ENCODE results near the gene SUN1.
"Not testable (repeated sequence)": the region's sequence is repeated elsewhere in the genome, so short reads cannot be mapped to it uniquely, and the experiment has no call there.

The SUN1 gene

GRCh38 chr7:803796-804195 is 28.5 kb upstream of the SUN1 start:
- DNase-seq: not testable (repeated sequence)

DNA sequence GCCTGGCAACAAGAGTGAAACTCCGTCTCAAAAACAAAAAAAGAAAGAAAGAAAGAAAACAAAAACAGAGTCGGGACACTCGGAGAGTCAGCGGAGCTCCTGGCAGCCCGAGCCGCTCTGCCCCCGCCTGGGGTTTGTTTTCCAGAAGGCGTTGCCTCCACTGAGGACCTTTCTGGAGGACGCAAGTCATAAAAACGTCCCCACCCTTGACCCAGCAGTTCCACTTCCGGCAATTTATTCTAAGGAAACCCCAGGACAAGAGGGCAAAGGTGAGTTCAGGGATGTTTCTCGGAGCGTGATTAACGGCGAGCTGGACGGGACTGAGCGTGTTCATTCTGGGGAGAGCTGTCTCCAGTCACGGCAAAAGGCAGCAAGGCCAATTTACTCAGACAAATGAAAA is 27.0 kb upstream of the SUN1 start:
- no peak for DNase-seq

GRCh38 chr7:815284-816216 is 16.7 kb upstream of the SUN1 start:
- DNase-seq: peak; percentile 56

DNA sequence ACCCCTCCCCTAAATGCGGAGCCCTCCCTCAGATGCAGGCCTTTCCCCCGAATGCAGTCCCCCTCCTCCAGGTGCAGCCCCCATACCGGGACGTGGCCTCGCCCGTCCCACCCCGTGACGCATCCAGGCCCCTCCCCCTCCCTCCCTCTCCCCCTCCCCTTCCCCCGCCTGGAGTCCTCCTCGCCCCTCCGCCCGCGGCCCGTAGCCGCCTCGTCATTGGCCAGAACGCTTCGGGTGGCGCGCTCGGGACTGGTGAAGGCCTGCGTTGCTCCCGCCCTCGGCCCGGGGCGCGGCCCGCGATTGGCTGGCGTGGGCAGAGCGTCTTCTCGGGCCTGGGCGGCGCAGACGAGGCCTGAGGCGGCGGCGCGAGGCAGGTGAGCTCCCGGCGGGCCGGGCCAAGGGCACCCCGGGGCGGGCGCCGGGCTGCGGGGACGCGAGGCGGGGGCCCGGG is 16.0 kb upstream of the SUN1 start:
- DNase-seq: peak; percentile 97

DNA sequence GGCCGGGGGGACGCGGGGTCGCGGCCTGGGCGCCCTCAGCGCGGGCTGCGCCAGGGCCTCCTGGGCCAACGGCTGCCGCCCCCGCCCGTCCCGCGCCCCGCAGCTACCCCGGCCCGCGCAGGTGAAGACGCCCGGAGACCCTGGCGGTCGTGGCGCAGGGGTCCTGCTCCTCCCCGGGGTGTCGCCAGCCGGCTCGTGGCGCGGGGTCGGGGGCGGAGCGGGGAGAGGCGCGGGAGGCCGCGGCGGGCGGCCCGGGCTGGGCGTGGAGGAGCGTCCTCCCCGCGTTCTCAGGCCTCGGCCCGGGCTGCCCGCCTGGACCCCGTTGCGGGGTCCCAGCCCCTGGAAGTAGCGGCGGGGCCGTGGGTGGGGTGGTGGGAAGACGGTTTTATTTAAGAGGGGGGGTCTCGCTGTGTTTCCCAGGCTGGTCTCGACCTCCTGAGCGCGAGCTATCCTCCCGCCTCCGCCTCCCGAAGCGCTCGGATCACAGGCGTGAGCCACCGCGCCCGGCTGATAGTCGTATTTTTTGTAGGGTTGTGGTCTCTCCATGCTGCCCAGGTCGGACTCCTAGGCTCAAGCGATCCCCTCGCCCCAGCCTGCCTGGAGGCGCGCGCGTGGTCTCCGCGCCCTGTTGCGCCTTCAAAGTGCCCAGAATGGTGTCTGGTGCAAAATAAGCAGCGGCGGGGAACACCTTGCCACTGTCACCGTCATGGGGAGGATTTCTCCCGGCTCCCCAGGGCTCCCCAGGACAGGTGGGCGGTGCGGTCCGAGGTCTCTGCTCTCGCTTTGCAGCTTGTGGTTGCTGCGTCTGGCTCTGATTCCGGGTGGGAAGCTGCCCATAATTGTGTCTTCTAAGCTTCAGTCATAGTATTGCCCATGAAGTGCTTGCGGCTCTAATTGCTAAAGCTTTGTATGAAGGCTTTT is 15.3 kb upstream of the SUN1 start:
- no peak for DNase-seq

GRCh38 chr7:818031-818699 is 14.1 kb upstream of the SUN1 start:
- no peak for DNase-seq

DNA sequence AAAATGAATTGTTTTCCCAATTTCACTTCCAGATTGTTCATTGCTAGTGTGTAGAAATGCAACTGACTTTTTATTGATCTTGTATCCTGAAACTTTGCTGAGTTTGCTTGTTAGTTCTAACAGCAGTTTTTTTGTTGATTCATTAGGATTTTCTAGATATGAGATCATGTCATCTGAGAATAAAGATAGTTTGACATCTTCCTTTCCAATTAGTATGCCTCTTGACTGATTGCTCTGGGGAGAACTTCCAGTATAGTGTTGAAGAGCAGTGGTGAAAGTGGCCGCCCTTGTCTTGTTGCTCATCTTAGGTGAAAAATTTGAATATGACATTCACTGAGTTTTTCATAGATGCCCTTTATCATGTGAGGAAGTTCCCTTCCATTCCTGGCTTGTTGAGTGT is 11.9 kb upstream of the SUN1 start:
- no peak for DNase-seq

DNA sequence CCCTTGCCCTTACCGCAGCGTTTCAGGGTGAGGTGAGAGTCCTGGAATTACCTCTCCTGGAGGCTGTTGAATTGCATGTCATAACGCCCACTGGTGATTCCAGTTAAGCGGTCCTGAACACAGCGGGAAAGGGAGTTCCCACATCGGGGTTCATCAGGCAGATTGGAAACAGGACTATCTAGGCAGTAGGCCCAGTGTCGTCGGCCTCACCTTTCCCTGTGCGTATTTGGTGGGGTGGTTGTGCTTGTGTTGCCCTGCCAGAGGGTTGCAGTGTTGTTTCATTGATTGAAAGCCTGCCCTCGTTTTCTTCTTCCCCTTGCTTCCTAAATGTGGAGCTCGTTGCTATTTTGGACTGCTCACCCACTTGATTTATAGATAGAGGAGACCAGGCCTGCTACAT is 10.6 kb upstream of the SUN1 start:
- DNase-seq: no peak

DNA sequence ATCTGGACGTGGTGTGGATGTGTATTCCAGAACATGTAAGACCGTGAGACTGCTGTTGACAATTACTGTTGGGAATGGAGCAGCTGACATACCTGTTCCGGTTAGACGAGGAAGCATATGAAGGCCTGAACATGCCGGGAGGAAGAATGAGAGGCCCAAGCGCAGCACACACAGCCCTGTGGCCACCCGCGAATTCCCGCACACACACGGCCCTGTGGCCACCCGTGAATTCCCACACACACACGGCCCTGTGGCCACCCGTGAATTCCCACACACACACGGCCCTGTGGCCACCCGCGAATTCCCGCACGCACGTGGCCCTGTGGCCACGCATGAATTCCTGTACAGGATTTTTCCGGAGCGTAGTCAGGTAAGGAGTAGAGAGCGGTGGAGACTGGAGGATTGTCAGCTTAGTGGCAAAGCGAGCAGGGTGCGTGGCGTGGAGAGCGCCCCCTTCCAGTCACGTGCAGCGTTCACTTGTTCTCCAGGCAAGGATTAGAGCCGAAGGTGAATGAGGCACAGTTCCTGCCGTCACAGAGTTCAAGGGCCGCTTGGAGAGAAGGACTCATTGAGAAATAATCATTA is 9.5 kb upstream of the SUN1 start:
- no peak for DNase-seq

GRCh38 chr7:823649-824048 is 8.6 kb upstream of the SUN1 start:
- DNase-seq: peak; percentile 11

GRCh38 chr7:824081-824480 is 8.2 kb upstream of the SUN1 start:
- DNase-seq: no peak

GRCh38 chr7:824664-825063 is 7.6 kb upstream of the SUN1 start:
- DNase-seq: no peak

DNA sequence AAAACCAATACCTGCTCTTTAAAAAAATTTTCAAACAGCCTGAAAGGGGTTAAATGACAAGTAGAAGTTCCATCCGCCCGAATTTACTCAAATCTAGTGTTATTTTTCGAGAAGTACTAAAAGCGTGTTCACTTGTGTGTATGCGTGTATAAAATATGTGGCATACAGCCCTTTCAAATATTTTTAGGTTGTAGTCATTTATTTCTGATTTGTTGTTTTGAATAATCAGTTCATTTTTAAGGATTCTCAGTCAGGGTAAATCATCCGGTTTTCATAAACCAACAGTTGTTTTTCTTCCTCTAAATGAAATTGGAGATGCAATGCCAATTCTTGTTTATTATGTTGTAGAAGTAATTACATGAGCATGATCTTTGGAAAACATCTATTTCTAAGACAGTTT is 6.9 kb upstream of the SUN1 start:
- no peak for DNase-seq

- DNase-seq: no peak
These were observed 5.9 kb upstream of the SUN1 start for GRCh38 chr7:826230-826917.

DNA sequence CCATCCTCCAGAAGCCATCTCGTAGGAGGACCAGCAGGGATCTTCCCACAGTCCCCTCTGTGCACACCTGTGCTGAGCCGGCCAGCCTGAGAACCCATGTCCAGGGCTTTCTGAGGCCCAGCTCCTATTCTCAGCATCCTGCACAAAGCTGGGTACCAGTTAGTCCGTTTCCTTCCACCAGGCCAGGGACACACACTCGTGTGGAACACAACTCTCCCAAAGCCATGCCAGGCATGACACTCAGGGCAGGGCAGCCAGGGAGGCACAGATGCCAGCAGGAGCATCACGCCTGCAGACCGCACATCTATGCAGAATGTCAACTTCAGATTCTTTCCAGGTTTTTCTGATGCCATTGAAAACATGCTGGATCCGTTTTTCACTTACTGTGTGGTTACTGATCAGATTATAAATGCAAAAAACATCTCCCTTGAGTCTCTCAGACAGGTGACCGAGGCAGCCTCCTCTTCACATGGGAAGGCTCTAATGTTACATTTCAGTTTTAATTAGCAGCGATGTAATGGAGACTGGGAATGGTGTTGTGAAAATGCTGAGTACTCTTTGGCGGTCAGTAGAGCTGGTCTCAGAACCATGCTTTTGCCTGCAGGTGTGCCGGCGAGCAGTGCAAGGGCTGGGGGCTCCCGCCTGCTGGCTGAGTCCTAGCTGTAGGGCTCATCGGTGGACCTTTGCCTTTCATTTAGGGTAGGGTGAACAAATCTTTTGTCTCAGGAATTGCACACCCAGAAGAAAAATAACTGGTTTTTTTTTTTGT is 3.3 kb upstream of the SUN1 start:
- DNase-seq: no peak

- no peak for DNase-seq
These were observed 2.2 kb upstream of the SUN1 start for GRCh38 chr7:830069-830468.

GRCh38 chr7:831596-832166 is 595 bp upstream of the SUN1 start:
- no peak for DNase-seq

- no peak for DNase-seq
These were observed 720 bp downstream of the SUN1 start for GRCh38 chr7:832968-833424.

GRCh38 chr7:833601-834258 is 1.5 kb downstream of the SUN1 start:
- no peak for DNase-seq

DNA sequence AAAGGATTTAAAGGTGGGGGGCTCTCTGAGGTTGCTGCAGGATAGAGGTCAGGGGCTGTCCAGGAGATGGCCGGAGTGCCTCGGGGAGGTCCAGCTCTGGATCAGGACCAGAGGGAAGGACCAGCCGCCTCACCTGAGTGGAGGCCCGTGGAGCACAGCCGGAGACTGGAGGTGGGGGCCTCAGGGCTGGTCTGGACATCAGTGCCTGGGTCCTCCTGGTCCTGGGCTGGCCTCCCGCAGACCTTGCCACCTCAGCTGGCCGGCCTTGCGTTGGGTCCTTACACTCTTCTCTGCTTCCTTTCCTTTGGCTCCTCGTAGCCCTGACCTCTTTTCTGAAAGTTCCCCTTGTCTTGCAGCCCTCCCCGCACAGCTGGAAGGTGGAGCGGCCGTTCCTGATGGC is 2.0 kb downstream of the SUN1 start:
- no peak for DNase-seq

Data from COR-L47 (cell line).